Naive B cell (primary cell): Measurements from ENCODE around the gene LANCL1. TPM values are rescaled to one million over a fixed set of nuclear protein-coding genes. Genes with fewer than 3 reads are reported as not detected.
A peak's percentile ranks its signal among the peaks of the same experiment; 100 is the strongest.

ENCODE experiments used
- ATAC-seq, 2 donors: fragments of 150-1000 bp; cut with Tn5 transposase; 2 replicates each; pipeline ENCODE4 v1.10.0; 2021; ENCODE audit warnings: low read depth in 2 of 2, mild to moderate bottlenecking in 2 of 2, moderate library complexity in 2 of 2
- DNase-seq: peaks from one replicate; pipeline ENCODE4 v3.0.0; 2022
- H3K27ac Mint-ChIP-seq, 6 donors: one replicate each; pipeline ENCODE4 v1.8.0; 2020 to 2022; ENCODE audit warnings: mild to moderate bottlenecking in 6 of 6, mixed read lengths in 6 of 6, moderate library complexity in 5 of 6, inconsistent platforms in 2 of 6
- H3K27me3 Mint-ChIP-seq, 3 donors: one replicate each; pipeline ENCODE4 v1.8.0; 2021 to 2022; ENCODE audit warnings: mixed read lengths in 3 of 3, mild to moderate bottlenecking in 1 of 3
- H3K36me3 Mint-ChIP-seq, 2 donors: one replicate each; pipeline ENCODE4 v1.8.0; 2020 to 2022; ENCODE audit warnings: mixed read lengths in 2 of 2, inconsistent platforms in 1 of 2, mild to moderate bottlenecking in 1 of 2
- H3K4me1 Mint-ChIP-seq, 3 donors: one replicate each; pipeline ENCODE4 v1.8.0; 2020 to 2022; ENCODE audit warnings: mixed read lengths in 3 of 3, inconsistent platforms in 1 of 3, mild to moderate bottlenecking in 1 of 3, moderate library complexity in 1 of 3
- H3K4me3 Mint-ChIP-seq, 8 donors: one replicate each; pipeline ENCODE4 v1.8.0; 2020 to 2022; ENCODE audit warnings: mild to moderate bottlenecking in 8 of 8, mixed read lengths in 8 of 8, moderate library complexity in 8 of 8, inconsistent platforms in 2 of 8
- H3K9me3 Mint-ChIP-seq, 7 donors: one replicate each; pipeline ENCODE4 v1.8.0; 2020 to 2022; ENCODE audit warnings: mixed read lengths in 7 of 7, mild to moderate bottlenecking in 5 of 7, inconsistent platforms in 2 of 7, moderate library complexity in 1 of 7
- polyA plus RNA-seq, 6 donors: library from polyadenylated mRNA; unstranded; fragments of 300-500 nt; fragmentation: Illumina TruSeq; gene quantifications; one replicate each; pipeline ENCODE4 v1.2.3, GENCODE V29; 2021; ENCODE audit warnings: low read depth in 6 of 6

The LANCL1 gene
- polyA plus RNA-seq, 6 donors from 2014 or later, result 2.5 to 31.0 (median 20.9) TPM

DNA sequence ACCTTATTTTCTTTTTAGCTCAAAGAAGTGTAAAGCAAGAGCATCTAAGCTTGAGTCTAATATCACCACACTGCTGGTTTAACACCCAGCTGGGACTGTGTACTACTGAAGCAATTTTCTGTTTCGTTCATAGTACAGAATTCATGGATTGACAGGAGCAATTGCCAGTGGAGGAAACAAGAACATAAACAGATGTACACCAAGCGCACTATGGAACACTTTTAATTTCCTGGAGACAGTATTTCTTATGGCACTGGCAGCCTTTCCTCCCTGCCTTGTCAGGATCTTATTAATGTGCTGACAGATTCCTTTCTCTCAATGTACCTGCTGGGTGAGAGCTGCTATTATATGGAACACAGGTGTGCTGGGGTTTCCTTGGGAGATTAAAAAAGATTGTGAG, 4.2 kb upstream of the LANCL1 start:
- H3K4me1 Mint-ChIP-seq, result peaks cover 14 to 27% (median 16%) of the 10 kb centered on the region in 3 donors
- H3K4me3 Mint-ChIP-seq, result no peak overlapping the region
- peaks cover 6 to 22% (median 9%) of the 10 kb centered on the region in 7 donors for H3K9me3 Mint-ChIP-seq
- peaks cover 0 to 13% (median 5%) of the 10 kb centered on the region in 3 donors for H3K27me3 Mint-ChIP-seq
- DNase-seq, result no peak
- H3K27ac Mint-ChIP-seq, result no peak overlapping the region
- ATAC-seq, result no peak
- peaks cover 12 to 20% of the 10 kb centered on the region in 2 donors for H3K36me3 Mint-ChIP-seq

DNA sequence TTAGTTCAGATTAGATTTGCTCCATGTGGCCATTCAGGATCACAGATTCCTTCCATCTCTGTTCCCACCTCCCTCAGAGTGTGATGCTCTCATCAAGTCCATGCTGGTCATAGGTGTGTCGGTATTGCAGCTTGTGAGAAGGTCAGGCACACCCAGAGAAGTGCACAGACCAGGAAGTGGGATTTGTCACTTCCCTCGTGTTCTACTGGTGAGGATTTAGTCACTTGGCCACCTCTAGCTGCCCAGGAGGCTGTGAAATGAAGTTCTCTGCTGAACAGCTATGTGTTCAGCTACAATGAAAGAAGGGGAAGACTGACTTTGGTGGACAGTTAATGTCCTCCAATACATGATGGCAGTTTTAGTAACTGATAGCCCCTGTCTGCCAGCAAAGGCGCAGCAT, 3.5 kb upstream of the LANCL1 start:
- Mint-ChIP-seq H3K36me3 (peaks cover 12 to 20% of the 10 kb centered on the region in 2 donors), H3K4me1 (peaks cover 17 to 32% (median 21%) of the 10 kb centered on the region in 3 donors), H3K27me3 (peaks cover 0 to 13% (median 5%) of the 10 kb centered on the region in 3 donors), H3K4me3 (no peak overlapping the region), H3K9me3 (peaks cover 6 to 17% (median 9%) of the 10 kb centered on the region in 7 donors), H3K27ac (peak overlapping the region in 1 of 6 donors; percentile 42)
- ATAC-seq (no peak), DNase-seq (no peak)

DNA sequence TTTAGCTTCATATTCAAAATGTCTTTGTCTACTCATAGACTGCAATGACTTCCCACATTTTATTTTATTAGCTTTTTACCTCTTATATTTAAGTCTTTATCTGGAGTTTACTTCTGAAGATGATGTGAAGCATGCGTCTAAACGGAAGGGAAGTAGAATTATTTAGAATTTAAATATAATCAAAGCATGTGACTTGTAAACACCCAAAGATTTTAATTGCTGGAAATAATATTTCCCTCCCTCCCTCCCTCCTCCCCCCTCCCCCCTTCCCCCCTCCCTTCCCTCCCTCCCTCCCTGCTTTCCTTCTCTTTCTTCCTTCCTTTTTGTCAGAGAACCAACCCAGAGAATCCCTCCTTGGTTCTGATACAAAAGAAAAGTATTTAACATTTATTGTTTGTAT, 2.1 kb upstream of the LANCL1 start:
- Mint-ChIP-seq H3K27me3 (peaks cover 0 to 6% (median under 1%) of the 10 kb centered on the region in 3 donors), H3K36me3 (peaks cover 5 to 6% of the 10 kb centered on the region in 2 donors), H3K4me1 (peaks cover 21 to 37% (median 28%) of the 10 kb centered on the region in 3 donors), H3K4me3 (peak overlapping the region in 4 of 8 donors; percentile 44 to 95 (median 53)), H3K9me3 (peaks cover 0 to 3% (median 0%) of the 10 kb centered on the region in 7 donors), H3K27ac (peak overlapping the region in 2 of 6 donors; percentile 41 to 93)
- no peak for DNase-seq
- ATAC-seq, result no peak

DNA sequence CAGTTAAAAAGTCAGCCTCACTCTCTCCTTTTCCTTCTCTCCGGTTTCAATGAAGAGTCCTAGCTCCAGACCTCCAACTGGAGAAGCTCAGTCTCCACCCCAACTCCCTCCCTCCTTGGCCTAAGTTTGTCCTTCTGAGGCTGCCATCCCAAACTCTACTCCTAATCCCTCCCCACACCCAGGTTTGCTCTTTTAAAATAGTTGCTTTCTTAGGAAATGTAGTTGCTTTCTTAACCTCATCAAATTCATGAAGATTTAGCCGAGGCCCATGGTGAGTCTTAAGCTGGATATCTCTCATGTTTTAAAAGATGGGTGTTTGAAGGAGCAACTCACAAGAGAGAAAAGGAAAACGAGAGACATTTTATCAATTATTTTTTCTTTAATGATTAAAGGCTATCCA, 937 bp upstream of the LANCL1 start:
- Mint-ChIP-seq H3K9me3 (no peaks in the 10 kb centered on the region), H3K27me3 (no peaks in the 10 kb centered on the region), H3K27ac (peak overlapping the region in 5 of 6 donors; percentile 46 to 99 (median 93)), H3K4me3 (peak overlapping the region; percentile 77 to 100 (median 100)), H3K4me1 (peaks cover 21 to 37% (median 28%) of the 10 kb centered on the region in 3 donors), H3K36me3 (peaks cover 0 to 11% of the 10 kb centered on the region in 2 donors)
- DNase-seq (no peak), ATAC-seq (no peak)

DNA sequence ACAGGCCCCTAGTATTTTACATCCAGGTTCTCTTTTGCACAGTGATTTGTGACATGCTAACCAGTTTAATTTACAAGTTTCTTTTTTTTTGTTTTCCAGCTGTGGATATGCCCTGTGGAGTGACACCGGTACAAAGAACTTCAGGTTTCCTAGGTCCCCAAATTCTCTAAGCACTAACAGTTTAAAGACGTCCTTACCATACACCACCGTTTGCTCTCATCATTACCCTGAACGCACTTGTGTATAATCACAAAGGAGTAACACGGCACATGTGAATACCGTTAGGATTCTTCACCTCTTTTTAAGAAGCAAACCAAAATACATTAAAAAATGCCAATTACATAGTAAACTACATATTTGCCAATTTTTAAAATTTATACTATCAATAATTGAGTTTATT, 853 bp downstream of the LANCL1 start:
- DNase-seq, result no peak
- Mint-ChIP-seq H3K4me1 (peaks cover 24 to 37% (median 33%) of the 10 kb centered on the region in 3 donors), H3K9me3 (no peaks in the 10 kb centered on the region), H3K27ac (peak overlapping the region; percentile 21 to 93 (median 77)), H3K4me3 (peak overlapping the region; percentile 62 to 100 (median 86)), H3K27me3 (no peaks in the 10 kb centered on the region), H3K36me3 (peaks cover 10 to 20% of the 10 kb centered on the region in 2 donors)
- no peak for ATAC-seq

DNA sequence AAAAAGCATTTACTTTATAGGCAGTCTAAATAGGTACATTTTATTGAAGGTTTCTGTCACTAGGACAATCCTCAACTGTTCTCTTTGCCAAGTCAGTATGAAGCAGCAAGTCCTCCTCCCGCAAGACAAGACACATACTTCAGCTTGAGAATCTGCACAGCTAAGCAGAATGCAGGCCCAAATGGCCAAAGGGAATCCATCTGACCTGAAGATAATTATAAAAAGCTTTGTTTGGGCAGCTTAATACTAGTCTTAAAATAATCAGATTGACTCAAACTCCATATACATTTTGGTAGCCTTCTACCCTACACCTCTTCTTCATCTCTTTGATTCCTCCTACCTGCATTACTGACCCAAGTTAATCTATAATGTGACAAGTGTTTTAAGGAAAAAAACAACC, 1.8 kb downstream of the LANCL1 start:
- ATAC-seq (no peak), DNase-seq (no peak)
- H3K36me3 Mint-ChIP-seq, result peaks cover 10 to 25% of the 10 kb centered on the region in 2 donors
- H3K9me3 Mint-ChIP-seq, result no peaks in the 10 kb centered on the region
- H3K27ac Mint-ChIP-seq, result peak overlapping the region in 4 of 6 donors; percentile 45 to 93 (median 73)
- H3K27me3 Mint-ChIP-seq, result no peaks in the 10 kb centered on the region
- H3K4me1 Mint-ChIP-seq, result peaks cover 24 to 37% (median 33%) of the 10 kb centered on the region in 3 donors
- peak overlapping the region in 6 of 8 donors; percentile 7 to 95 (median 34) for H3K4me3 Mint-ChIP-seq

DNA sequence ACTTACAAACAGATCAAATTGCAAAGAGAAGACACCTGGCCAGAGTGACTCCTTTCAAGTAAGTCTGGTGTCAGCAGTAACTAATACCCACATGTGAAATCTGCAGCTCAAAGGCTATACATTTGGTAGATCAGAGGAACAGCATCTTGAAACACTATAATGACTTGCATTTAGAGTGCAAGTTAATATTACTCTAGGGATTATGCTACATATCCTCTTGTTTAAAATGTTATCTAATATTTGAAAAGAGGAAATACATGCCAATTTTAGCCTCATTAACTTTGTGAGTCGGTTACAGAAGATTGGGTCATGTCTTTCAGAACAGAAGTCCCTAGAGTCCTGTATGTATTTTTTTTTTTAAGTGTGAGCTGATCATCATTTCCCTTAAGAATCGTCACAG, 15.2 kb downstream of the LANCL1 start:
- Mint-ChIP-seq H3K4me1 (peaks cover 44 to 63% (median 52%) of the 10 kb centered on the region in 3 donors), H3K36me3 (peaks cover 22 to 25% of the 10 kb centered on the region in 2 donors)
- DNase-seq, result peak; percentile 53

DNA sequence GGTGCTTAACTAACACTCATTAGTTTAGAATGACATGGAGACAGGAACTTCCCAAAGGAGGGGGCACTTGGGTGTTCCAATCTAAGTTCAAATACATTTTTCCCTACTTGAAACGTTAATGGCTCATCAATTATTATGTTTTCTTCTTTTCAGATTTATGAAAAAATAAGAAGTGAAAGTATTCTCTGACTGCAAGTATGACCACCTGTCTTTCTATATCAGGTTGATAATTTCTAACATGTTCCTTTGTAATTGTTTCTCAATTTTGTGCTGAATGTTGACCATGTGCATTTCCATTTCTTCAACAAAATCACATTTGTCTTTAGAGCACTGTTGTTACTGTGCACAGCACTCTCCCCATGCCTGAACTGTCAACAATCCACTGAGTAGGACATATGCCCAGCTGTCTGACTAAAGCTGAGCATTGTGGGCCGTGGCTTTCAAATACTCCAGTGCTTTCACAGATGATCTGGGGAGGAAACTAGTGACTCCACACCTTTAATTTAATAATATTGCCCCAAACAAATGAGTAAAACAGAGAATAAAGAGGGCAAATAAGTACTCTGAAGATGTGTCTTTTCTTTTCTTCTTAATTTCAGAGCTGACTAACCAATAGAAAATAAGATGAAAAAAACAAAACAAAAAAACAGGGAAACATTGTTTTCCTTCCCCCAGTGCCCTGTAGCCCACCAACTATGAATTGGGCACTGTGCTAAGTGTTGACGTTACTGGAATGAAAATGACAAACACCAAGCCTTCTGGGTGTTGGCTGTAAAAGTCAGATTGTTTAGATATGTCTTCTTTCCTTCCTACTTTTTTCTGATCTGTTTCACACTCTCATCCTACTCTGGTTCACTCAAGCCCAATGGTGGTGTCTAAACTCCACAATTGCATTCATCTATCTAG, 16.0 kb downstream of the LANCL1 start:
- Mint-ChIP-seq H3K27ac (peak overlapping the region; percentile 52 to 93 (median 86)), H3K4me1 (peaks cover 44 to 71% (median 52%) of the 10 kb centered on the region in 3 donors), H3K4me3 (peak overlapping the region; percentile 13 to 88 (median 72)), H3K27me3 (no peaks in the 10 kb centered on the region), H3K9me3 (no peaks in the 10 kb centered on the region), H3K36me3 (peaks cover 18 to 20% of the 10 kb centered on the region in 2 donors)
- DNase-seq (no peak), ATAC-seq (peak; percentile 36 to 40)

More for the DNA sequence above, 15.2 kb downstream of the LANCL1 start:
- peak; percentile 86 to 87 for ATAC-seq
- H3K27me3 Mint-ChIP-seq, result no peaks in the 10 kb centered on the region
- H3K9me3 Mint-ChIP-seq, result no peaks in the 10 kb centered on the region
- H3K4me3 Mint-ChIP-seq, result peak overlapping the region; percentile 13 to 86 (median 72)
- peak overlapping the region; percentile 52 to 88 (median 78) for H3K27ac Mint-ChIP-seq

DNA sequence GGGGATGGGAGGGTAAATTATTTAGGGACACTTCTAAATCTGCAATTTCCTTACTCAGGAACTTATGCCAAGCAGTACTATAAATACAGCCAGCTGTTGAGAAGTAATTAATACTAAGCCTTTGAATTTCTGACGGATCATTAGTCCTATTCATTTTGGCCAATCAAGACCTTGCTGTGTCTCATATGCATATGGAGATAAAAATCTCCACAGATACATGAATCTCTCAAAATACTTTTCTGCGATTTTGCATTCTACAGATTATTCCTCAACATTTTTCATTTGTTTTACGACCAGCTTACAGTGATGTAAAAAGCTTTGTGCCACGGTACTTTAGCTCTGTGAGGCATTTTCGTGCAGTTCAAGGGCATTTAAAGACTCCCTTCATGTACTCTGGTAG, 16.7 kb downstream of the LANCL1 start:
- Mint-ChIP-seq H3K36me3 (peaks cover 13 to 16% of the 10 kb centered on the region in 2 donors), H3K27ac (peak overlapping the region in 3 of 6 donors; percentile 84 to 93 (median 88)), H3K4me3 (peak overlapping the region in 6 of 8 donors; percentile 5 to 88 (median 68)), H3K9me3 (no peaks in the 10 kb centered on the region), H3K27me3 (no peaks in the 10 kb centered on the region), H3K4me1 (peaks cover 44 to 71% (median 52%) of the 10 kb centered on the region in 3 donors)
- ATAC-seq, result no peak
- no peak for DNase-seq

DNA sequence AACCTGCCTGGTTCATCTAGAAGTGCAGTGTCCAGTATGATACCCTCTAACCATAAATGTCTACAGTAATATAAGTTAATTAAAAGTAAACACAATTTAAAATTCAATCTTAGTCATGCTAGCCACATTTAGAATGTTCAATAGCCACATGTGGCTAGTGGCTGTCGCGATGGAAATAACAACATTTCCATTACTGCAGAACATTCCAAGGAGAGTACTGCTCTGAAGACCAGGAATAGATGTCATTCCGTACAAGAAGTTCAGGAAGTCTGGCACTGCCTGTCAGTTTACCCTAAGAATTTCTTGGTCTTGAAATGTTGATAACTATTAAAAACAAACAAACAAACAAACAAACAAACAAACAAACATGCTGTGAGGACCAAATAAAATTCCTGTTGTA, 17.2 kb downstream of the LANCL1 start:
- H3K36me3 Mint-ChIP-seq, result peaks cover 17 to 20% of the 10 kb centered on the region in 2 donors
- peaks cover 44 to 71% (median 52%) of the 10 kb centered on the region in 3 donors for H3K4me1 Mint-ChIP-seq
- no peaks in the 10 kb centered on the region for H3K9me3 Mint-ChIP-seq
- H3K27ac Mint-ChIP-seq, result peak overlapping the region in 1 of 6 donors; percentile 15
- no peaks in the 10 kb centered on the region for H3K27me3 Mint-ChIP-seq
- DNase-seq, result no peak
- no peak for ATAC-seq
- H3K4me3 Mint-ChIP-seq, result peak overlapping the region in 3 of 8 donors; percentile 20 to 73 (median 51)

DNA sequence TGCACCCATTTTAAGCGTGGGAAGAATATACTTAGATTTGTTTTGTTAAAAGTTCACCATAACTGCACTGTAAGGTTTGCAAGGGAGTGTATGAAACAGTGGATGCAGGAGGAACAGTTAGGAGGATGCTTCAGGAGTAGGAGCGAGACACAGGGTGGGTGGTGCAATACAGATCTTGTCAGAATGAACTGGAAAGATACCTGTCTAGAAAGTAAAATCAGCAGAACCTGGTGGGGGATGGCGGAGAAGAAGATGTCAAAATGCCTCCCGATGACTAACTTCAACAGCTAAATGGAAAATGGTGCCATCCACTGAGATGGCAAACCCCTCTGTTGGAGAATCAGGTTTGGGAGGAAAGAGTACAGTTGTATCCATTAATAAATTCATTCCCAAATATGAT, 18.2 kb downstream of the LANCL1 start:
- peaks cover 23 to 27% of the 10 kb centered on the region in 2 donors for H3K36me3 Mint-ChIP-seq
- ATAC-seq (no peak), DNase-seq (no peak)
- no peaks in the 10 kb centered on the region for H3K9me3 Mint-ChIP-seq
- H3K4me1 Mint-ChIP-seq, result peaks cover 44 to 71% (median 52%) of the 10 kb centered on the region in 3 donors
- no peaks in the 10 kb centered on the region for H3K27me3 Mint-ChIP-seq
- peak overlapping the region in 7 of 8 donors; percentile 23 to 77 (median 51) for H3K4me3 Mint-ChIP-seq
- H3K27ac Mint-ChIP-seq, result peak overlapping the region in 3 of 6 donors; percentile 27 to 84 (median 75)

DNA sequence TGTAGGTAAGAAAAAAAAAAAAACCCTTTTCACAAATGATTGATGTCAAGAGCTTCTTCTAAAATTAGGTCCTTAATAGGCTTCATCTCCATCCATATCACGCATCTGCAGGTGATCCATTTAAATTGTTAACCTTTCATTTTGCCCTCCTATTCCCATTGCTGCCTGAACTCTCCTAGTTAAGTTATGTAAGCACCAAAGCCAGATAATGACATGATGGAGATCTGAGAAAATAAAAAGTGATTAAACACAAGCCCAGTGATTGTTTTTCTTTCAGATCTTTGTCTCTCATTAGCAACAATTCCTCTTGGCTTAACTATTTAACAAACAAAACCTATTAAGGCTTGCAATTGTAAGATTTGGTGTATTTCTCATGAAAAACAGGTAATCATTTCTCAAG, 20.0 kb downstream of the LANCL1 start:
- peak overlapping the region in 3 of 6 donors; percentile 6 to 41 (median 18) for H3K27ac Mint-ChIP-seq
- peaks cover 34 to 55% (median 34%) of the 10 kb centered on the region in 3 donors for H3K4me1 Mint-ChIP-seq
- no peak overlapping the region for H3K4me3 Mint-ChIP-seq
- ATAC-seq, result no peak
- H3K36me3 Mint-ChIP-seq, result peaks cover 28 to 29% of the 10 kb centered on the region in 2 donors
- no peaks in the 10 kb centered on the region for H3K9me3 Mint-ChIP-seq
- H3K27me3 Mint-ChIP-seq, result no peaks in the 10 kb centered on the region
- no peak for DNase-seq

DNA sequence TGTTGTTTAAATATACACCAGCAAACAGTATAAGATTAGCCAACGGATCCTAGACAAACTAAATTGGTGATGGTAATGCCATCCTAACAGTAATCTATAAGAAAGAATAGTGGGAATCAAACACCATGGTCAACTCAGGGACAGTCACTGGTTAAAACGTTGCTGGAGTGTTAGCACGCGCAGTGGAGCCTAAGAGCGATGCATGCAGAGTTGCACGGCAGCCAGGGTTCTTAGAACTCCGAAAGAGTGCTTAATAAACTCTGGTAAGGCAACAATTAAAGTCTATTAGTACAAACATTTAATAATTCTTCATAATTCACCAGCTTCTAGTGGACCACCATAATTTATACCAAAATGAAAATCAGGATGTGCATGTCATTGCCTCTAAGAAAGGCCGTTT, 22.2 kb downstream of the LANCL1 start:
- H3K4me3 Mint-ChIP-seq, result no peak overlapping the region
- H3K9me3 Mint-ChIP-seq, result peaks cover 0 to 11% (median 2%) of the 10 kb centered on the region in 7 donors
- no peak for DNase-seq
- H3K36me3 Mint-ChIP-seq, result peaks cover 46 to 47% of the 10 kb centered on the region in 2 donors
- H3K4me1 Mint-ChIP-seq, result peaks cover 19 to 35% (median 24%) of the 10 kb centered on the region in 3 donors
- H3K27ac Mint-ChIP-seq, result peak overlapping the region in 2 of 6 donors; percentile 5 to 73
- no peak for ATAC-seq
- H3K27me3 Mint-ChIP-seq, result no peaks in the 10 kb centered on the region
